MCF 10A (cell line): ENCODE data around the gene FBXO46. TPM values are rescaled to one million over a fixed set of nuclear protein-coding genes. Genes with fewer than 3 reads are reported as not detected.

Source experiments
- BruUV-seq: library from RNA; stranded (reverse); fragments of 400-500 nt; replicated peaks from 2 replicates; lab custom pipeline; 2021; lab: Mats Ljungman, UMichigan
- CTCF ChIA-PET: fragments of 300-600 bp; sonication (Branson Sonifier 250); formaldehyde crosslinking; extraction: SDS; loops from one replicate; lab custom pipeline; 2021; ENCODE audit warnings: antibody characterized with exemption, inconsistent platforms; lab: Yijun Ruan, JAX
- POLR2A ChIA-PET: fragments of 300-600, 350-650 bp; sonication (Branson Sonifier 250); formaldehyde crosslinking; extraction: SDS; loops from one replicate; lab custom pipeline; 2020; ENCODE audit warnings: antibody characterized with exemption, inconsistent platforms; lab: Yijun Ruan, JAX
- DNase-seq: peaks from one replicate; pipeline ENCODE4 v3.0.0-alpha.2; 2018; ENCODE audit not compliant: unreplicated experiment
- H3K27ac Mint-ChIP-seq: one replicate; pipeline ENCODE4 v1.8.0; 2022; ENCODE audit warnings: mild to moderate bottlenecking, low read depth, mixed read lengths; ENCODE audit not compliant: unreplicated experiment
- H3K27me3 Mint-ChIP-seq: one replicate; pipeline ENCODE4 v1.8.0; 2022; ENCODE audit warnings: mixed read lengths; ENCODE audit not compliant: insufficient read depth, unreplicated experiment
- H3K36me3 Mint-ChIP-seq: one replicate; pipeline ENCODE4 v1.8.0; 2022; ENCODE audit warnings: mild to moderate bottlenecking, moderate library complexity, mixed read lengths; ENCODE audit not compliant: insufficient read depth, unreplicated experiment
- H3K4me1 Mint-ChIP-seq: one replicate; pipeline ENCODE4 v1.8.0; 2022; ENCODE audit warnings: mixed read lengths; ENCODE audit not compliant: insufficient read depth, unreplicated experiment
- H3K4me3 Mint-ChIP-seq: one replicate; pipeline ENCODE4 v1.8.0; 2022; ENCODE audit warnings: mild to moderate bottlenecking, moderate library complexity, mixed read lengths; ENCODE audit not compliant: unreplicated experiment
- H3K9me3 Mint-ChIP-seq: one replicate; pipeline ENCODE4 v1.8.0; 2022; ENCODE audit warnings: mixed read lengths; ENCODE audit not compliant: unreplicated experiment
- CTCF ChIP-seq: fragments of 200-600 bp; IDR thresholded peaks from one replicate; pipeline ENCODE4 v1.8.0; 2022; ENCODE audit warnings: antibody characterized with exemption, mild to moderate bottlenecking; ENCODE audit not compliant: unreplicated experiment
- intact Hi-C: fragments of 100-400 bp; cut with micrococcal nuclease; formaldehyde crosslinking; loops from 2 replicates; pipeline ENCODE4 v1.14.1; 2022
- total RNA-seq: library from RNA; stranded (reverse); gene quantifications from 2 replicates; pipeline ENCODE4 v1.2.3, GENCODE V29; 2022

Gene FBXO46
- total RNA-seq, 1 experiment from 2014 or later = 15.0 TPM

GRCh38 chr19:45766869-45767346 is 36.2 kb upstream of the FBXO46 start:
- ChIA-PET POLR2A (interaction anchor here (0.7 to 5.9 kb wide), 18 partner anchors 8 to 716 kb away, joined by 3 to 152 read pairs (median 6); partner anchors contain the start of genes CCDC61, DMPK, DMWD and FBXO46), CTCF (interaction anchor here (0.7 to 1.5 kb wide), 4 partner anchors 12 to 74 kb away, joined by 3 to 6 read pairs (median 3); partner anchors contain the start of gene QPCTL)
- intact Hi-C loops = loop anchor here (1.0 kb wide), 1 partner anchor 50 kb away; no protein-coding TSS in a partner anchor
- H3K27me3 Mint-ChIP-seq = no peaks in the 10 kb centered on the region
- peak overlapping the region; percentile 84 for H3K4me3 Mint-ChIP-seq
- no peak for TF ChIP-seq CTCF
- peaks cover 7% of the 10 kb centered on the region for H3K4me1 Mint-ChIP-seq
- BruUV-seq = TSS peak; percentile 14
- DNase-seq = no peak
- H3K9me3 Mint-ChIP-seq = no peaks in the 10 kb centered on the region
- H3K36me3 Mint-ChIP-seq = peaks cover 43% of the 10 kb centered on the region
- H3K27ac Mint-ChIP-seq = peak overlapping the region; percentile 82

- Mint-ChIP-seq H3K27ac (no peak overlapping the region), H3K36me3 (peaks cover 40% of the 10 kb centered on the region), H3K27me3 (no peaks in the 10 kb centered on the region), H3K9me3 (no peaks in the 10 kb centered on the region), H3K4me3 (peak overlapping the region; percentile 84), H3K4me1 (peaks cover 7% of the 10 kb centered on the region)
- no peak for DNase-seq
- CTCF ChIA-PET = interaction anchor here (0.7 to 1.1 kb wide), 3 partner anchors 11 to 74 kb away, joined by 3 read pairs; partner anchors contain the start of gene QPCTL
- no TSS peak for BruUV-seq
- intact Hi-C loops = no loop called here
- POLR2A ChIA-PET = interaction anchor here (1.5 to 5.9 kb wide), 9 partner anchors 7 to 74 kb away, joined by 4 to 152 read pairs (median 38); partner anchors contain the start of genes DMWD, FBXO46, QPCTL and SNRPD2
- no peak for TF ChIP-seq CTCF
These were observed 35.7 kb upstream of the FBXO46 start for GRCh38 chr19:45766296-45766868.

- DNase-seq = no peak
- Mint-ChIP-seq H3K9me3 (no peaks in the 10 kb centered on the region), H3K4me1 (peaks cover 2% of the 10 kb centered on the region), H3K27ac (no peak overlapping the region), H3K27me3 (no peaks in the 10 kb centered on the region), H3K36me3 (peaks cover 35% of the 10 kb centered on the region), H3K4me3 (peak overlapping the region; percentile 38)
- no TSS peak for BruUV-seq
- intact Hi-C loops = no loop called here
- CTCF ChIA-PET = interaction anchor here (0.7 kb wide), 1 partner anchor 73 kb away, joined by 3 read pairs; no protein-coding TSS in a partner anchor
- no peak for TF ChIP-seq CTCF
- POLR2A ChIA-PET = interaction anchor here (5.2 to 5.9 kb wide), 2 partner anchors 7 to 50 kb away, joined by 38 to 152 read pairs; no protein-coding TSS in a partner anchor
These were observed 35.1 kb upstream of the FBXO46 start for GRCh38 chr19:45765702-45766295.
